ENCODE measurements around the gene CHD9.
"Not testable (repeated sequence)": the region's sequence is repeated elsewhere in the genome, so short reads cannot be mapped to it uniquely, and the experiment has no call there.

CHD9 gene

DNA sequence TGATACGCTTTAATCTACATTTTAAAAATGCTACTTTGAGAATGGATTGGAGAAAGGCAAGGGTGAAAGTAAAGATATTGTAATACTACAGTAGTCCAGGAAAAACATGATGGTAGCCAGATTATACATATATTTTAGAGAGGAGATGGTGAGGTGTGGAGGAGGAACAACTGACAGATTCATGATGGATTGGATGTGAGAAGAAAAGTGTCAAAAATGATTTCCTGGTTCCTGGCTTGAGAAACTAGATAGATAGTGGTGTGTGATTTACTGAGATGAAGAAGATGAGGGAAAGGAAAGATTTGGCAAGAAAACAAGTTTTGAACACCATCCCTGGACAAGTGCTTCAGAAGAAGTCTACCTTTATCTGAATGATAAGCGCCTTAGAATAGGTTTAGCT lies 80.5 kb downstream of the CHD9 start:
- DNase-seq: no peak

DNA sequence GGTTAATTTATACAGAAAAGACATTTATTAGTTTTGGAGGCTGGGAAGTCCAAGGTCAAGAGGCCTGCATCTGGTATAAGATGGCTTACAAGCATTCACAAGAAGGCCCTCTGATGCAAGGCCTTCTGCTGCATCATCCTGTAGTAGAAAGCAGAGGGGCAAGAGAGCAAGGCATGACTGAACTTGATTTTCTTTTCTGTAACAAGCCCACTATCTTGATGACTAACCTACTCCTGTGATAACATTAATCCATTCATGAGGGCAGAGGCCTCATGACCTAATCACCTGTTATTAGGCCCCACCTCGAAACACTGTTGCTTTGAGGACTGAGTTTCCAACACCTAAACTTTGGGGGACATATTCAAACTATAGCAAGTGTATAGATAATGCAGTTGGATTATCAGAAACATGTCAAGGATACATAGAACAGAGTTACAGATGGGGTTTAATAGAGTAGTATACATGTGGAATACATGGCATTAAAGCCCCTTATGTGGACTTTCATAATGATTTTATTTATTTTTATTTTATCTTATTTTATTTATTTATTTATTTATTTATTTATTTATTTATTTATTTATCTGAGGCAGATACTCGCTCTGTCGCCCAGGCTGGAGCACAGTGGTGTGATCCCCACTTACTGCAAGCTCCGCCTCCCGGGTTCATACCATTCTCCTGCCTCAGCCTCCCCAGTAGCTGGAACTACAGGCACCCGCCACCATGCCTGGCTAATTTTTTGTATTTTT lies 88.2 kb downstream of the CHD9 start:
- DNase-seq: no peak

DNA sequence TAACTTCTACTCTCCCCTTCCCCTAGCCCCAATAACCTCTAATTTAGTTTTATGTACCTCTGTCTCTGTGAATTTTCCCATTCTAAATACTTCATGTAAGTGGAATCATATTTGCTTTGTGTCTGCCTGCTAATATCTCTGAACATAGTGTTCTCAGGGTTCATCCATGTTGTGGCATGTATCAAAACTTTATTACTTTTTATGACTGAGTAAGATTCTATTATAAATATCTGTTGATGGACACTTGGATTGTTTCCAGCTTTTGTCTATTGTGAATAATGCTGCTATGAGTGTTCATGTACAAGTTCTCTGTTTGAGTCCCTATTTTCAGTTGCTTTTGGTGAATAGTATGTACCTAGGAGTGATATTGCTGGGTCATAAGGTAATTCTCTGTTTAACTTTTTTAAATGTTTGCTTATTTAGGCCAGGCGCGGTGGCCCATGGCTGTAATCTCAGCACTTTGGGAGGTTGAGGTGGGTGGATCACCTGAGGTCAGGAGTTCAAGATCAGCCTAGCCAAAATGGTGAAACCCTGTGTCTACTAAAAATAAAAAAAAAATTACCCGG lies 92.8 kb downstream of the CHD9 start:
- no peak for DNase-seq

DNA sequence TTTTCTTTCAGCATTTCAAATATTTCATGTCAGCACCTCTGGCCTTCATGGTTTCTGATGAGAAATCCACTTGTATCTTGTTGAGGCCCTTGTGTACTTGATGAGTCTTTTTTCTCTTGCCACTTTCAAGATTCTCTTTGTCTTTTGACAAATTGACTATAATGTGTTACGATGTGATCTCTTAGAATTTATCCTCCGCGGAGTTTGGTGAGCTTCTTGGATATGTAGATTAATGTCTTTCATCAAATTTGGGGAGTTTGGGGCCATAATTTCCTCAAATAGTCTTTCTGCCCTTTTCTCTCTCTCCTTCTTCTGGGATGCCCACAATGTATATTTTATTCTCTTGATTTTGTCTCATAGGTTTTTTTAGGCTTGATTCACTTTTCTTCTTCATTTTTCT lies 96.0 kb downstream of the CHD9 start:
- DNase-seq: no peak

DNA sequence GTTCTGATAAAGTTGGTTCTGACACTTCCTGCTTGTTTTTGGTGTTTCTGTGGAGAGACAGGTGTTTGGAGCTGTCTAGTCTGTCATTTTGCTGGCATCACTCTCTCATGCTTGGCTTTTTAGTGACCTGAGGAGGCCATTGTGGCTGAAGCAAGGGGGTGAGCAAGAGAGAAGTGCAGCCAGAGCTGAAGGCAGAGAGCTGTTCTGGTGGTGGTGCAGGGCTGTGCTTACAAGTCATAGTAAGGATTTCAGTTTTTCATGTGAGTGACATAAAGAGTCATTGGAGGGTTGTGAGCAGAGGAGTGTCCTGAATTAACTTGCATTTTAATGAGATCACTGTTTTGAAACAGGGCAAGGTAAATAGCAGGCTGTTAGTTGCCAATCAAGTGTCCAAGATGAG lies 97.5 kb downstream of the CHD9 start:
- DNase-seq: no peak

DNA sequence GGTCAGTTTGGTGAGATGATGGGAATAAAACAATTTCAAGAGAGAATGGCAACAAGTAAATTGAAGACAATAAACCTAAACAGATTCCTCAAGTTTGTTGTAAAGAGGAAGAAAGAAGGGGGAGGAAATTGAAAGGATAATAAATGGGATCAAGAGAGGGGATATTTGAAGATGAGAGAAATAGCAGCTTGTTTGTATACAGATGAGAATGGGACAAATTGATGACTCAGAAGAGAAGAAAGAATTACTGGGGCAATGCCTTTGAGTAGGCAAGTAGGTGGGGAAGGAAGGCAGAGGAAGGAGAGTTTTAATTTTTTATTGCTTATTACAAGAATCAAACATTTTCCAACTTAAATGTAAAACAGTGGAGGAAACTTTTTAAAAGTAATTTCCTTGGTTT lies 98.3 kb downstream of the CHD9 start:
- no peak for DNase-seq

DNA sequence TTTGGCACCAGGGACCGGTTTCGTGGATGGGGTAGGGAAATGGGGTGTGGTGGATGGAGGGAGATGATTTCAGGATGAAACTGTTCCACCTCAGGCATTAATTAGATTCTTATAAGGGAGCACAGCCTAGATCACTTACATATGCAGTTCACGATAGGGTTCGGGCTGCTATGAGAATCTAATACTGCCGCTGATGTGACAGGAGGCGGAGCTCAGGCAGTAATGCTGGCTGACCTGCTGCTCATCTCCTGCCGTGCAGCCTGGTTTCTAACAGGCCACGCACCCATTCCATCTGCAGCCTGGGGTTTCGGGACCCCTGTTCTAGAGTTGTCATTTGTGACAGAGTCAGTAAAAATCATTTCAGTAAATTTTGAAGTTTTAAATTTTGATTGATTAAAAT lies 99.7 kb downstream of the CHD9 start:
- DNase-seq: no peak

DNA sequence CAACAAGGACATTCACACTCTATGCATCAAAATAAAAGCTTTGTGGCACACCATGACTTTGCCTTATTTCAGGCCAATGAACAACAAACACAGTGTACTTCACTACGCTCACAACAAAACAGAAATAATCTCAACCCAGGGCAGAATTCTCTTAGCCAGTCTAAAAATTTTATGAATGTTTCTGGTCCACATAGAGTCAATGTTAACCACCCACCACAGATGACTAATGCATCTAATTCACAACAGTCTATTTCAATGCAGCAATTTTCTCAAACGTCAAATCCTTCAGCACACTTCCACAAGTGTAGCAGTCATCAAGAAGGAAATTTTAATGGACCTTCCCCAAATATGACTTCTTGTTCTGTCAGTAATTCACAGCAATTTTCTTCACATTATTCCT lies 101.7 kb downstream of the CHD9 start:
- no peak for DNase-seq

DNA sequence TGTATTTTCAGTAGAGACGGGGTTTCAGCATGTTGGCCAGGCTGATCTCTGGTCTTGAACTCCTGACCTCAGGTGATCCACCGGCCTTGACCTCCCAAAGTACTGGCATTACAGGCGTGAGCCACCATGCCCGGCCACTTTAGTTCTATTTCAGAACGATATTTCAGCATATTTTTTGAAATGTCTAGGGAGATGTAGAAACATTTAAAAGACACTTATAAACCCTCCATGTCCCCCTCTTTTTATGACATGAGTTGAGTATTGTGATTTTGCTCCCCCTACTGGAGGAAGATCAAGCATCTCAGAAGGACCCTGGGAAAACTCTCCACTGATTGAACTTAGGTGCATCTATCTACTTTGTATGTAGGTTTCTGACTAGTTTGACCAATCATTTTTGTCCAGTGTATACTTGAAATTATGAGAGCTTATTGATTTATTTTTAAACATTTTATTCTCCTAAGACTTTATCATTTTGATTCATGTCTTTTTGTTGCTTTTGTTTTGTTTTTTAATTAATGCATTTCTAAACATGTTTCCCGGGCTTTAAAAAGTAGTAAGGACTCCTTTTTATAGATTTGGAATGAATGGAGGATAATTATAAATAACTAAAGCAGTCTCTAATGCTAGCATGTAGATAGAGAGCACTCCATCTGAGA lies 105.1 kb downstream of the CHD9 start:
- DNase-seq: no peak

DNA sequence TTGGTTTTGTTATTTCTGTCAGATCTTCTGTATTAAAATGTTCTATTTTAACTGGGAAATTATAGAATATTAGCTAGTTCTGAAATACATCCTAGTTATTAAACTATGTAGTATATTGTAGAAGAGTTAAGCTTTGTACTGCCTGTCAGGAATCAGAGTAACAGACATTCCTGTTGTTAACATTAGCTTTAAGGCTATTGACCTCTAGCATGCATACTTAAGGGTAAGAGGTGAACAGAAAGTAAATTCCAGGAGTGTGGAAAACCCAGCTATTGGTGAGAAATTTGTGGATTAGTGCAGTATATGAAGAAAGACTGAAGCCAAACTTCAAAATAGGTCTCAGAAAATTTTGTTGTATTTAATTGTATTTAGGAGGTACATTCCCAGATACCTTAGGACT lies 111.3 kb downstream of the CHD9 start:
- no peak for DNase-seq

DNA sequence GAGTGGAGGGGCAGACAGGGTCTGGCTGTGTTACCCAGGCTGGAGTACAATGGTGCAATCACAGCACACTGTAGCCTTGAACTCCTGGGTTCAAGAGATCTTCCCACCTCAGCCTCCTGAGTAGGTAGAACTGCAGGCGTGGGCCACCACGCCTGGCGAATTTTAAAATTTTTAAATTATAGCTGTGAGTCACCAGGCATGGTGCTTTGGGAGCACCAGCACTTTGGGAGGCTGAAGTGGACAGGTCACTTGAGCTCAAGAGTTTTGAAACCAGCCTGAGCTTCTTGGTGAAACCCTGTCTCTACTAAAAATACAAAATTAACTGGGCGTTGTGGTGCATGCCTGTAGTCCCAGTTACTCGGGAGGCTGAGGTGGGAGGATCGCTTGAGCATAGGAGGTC lies 114.0 kb downstream of the CHD9 start:
- DNase-seq: no peak

DNA sequence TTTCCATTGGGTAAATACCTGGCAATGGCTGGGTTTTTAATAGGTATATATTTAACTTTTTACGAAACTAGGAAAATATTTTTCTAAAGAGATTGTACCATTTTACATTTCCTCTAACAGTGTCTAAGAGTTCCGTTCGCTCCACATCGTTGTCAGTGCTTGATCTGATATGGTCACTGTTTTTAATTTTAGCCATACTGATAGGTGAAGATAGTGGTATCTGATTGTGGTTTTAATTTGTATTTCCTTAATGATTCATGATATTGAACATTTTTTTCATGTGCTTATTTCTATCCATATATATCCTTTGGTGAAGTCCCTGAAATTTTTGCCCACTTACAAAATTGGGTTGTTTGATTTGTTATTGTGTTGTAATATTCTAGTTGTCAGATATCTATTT lies 117.7 kb downstream of the CHD9 start:
- no peak for DNase-seq

DNA sequence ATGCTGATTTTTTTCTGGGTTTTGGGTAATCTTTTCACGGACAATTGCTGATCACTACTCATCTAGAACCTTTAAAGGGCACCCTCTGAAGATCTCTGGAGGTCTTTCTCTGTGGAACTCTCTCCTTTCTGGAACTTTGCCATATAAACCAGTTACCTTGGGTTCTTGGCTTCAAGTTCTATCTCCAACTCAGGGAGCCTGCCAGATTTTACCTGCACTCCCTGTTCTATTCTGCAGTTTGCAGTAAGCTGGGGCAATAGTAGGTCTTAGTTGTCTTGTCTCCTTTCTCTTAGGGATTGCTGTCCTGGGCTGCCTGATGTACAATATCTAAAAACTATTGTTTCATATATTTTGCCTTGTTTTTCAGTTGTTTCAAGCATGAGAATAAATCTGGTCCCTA lies 120.3 kb downstream of the CHD9 start:
- DNase-seq: no peak

DNA sequence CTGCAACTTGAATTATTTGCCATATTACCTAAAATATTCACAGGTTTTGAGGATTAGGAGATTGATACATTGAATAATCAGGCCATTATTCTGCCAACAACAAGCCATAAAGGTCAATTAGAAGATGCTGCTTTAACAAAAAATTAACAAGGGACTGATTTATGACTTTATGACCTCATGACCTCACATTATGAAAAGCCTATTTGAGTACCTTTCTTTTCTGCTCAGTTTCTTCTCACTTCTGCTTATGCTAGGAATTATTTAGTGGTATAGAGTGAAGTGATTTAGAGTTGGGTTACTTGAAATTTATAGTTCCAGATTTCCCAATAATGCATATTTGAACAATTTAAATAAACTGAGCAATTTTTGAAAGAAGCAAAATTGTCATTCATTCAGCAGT lies 121.6 kb downstream of the CHD9 start:
- no peak for DNase-seq

DNA sequence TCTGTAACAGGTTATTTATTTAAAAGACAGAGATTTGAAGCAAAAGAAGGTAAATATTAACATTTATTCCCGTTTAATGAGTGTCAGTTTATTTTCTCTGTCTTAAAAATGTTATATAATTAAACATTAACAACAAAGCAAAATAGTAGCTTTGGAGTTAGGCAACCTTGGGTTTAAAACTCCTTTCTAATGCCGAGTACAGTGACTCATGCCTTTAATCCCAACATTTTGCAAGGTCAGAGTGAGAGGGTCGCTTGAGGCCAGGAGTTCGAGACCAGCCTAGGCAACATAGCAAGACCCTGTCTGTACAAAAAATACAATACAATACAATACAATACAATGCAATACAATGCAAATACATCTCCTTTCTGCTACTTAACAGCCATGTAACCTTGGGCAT lies 128.7 kb downstream of the CHD9 start:
- DNase-seq: no peak

DNA sequence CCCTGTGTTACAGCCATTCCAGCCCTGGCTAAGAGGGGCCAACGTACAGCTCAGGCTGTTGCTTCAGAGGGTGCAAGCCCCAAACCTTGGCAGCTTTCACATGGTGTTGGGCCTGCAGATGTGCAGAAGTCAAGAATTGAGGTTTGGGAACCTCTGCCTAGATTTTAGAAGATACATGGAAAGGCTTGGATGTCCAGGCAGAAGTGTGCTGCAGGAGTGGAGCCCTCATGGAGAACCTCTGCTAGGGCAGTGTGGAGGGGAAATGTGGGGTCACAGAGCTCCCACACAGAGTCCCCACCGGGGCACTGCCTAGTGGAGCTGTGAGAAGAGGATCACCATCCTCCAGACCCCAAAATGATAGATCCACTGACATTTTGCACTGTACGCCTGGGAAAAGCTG lies 130.9 kb downstream of the CHD9 start:
- not testable (repeated sequence) for DNase-seq

DNA sequence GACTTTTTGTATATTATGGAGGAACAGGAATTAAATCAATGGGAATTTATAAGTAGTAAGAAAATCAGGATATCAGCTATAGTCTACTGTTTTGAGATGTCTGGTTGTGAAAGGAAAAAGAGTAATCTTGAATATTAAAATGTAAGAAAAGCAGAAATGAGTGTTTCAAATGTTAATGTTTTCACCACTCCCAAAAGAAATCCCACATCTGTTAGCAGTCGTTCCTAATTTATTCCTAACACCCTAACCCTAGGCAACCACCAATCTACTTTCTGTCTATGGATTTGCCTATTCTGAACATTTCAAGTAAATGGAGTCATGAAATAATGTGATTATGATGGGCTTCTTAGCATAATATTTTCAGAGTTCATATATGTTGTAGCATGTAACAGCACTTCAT lies 133.0 kb downstream of the CHD9 start:
- no peak for DNase-seq

DNA sequence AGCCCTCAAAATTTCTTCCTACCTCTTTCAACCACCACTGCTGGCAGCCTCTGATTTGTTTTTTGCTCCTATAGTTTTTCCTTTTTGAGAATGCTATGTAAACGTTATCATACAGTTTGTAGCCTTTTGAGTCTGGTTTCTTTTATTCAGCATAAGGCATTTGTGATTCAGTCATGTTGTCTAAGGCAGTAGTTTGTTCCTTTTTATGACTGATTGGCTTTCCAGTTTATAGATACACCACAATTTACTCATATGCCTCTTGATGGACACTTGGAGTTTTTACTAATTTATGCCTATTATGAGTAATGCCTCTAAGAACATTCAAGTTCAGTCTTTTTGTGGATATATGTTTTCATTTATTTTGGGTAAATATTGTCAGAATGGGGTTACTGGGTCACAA lies 136.6 kb downstream of the CHD9 start:
- DNase-seq: no peak

DNA sequence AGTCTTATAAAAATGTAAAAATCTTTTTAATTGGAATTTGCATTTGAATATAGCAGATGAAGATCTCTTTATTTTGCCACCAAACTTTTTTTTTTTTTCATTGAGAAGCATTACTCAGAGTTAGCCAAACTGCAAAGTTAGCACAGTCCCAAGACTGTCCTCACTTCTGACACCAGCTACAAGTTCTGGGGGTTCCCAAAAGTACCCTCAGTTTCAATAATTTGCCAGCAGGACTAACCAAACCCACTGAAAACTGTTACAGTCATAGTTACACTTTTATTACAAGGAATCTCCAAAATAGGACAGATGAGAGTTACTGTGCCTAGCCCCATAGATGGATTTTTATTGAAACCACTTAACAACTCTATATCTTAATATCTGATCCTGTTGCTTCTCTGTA lies 144.1 kb downstream of the CHD9 start:
- DNase-seq: no peak

DNA sequence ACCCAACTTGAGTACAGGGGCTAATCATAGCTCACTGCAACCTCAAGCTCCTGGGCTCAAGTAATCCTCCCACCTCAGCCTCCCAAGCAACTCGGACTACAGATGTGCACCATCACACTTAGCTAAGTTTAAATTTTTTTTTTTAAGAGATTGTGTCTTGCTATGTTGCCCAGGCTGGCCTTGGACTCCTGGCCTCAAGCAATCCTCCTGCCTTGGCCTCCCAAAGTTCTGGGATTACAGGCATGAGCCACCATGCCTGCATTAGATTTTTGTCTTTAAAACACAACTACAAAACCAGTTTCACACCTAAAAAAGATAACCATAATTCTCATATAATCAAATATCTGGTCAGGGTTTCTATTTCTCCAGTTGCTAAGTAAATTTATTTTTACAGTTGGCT lies 147.1 kb downstream of the CHD9 start:
- no peak for DNase-seq

DNA sequence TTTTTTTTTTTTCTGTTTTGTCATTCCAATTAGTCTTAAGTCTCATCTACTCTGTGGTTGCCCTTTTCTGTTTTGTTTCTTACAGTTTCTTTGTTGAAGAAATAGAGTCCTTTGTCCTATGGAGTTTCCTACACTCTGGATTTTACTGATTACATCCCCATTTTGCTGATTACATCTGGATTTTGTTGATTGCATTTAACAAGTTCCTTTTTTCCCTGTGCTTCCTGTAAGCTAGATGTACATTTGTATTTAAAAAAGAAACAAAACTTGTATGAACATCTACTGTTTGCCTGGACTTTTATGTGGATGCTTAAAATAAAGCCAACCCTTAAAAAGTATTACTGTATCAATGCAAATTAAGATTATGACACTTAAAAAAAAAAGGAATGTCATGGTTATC lies 147.6 kb downstream of the CHD9 start:
- no peak for DNase-seq

DNA sequence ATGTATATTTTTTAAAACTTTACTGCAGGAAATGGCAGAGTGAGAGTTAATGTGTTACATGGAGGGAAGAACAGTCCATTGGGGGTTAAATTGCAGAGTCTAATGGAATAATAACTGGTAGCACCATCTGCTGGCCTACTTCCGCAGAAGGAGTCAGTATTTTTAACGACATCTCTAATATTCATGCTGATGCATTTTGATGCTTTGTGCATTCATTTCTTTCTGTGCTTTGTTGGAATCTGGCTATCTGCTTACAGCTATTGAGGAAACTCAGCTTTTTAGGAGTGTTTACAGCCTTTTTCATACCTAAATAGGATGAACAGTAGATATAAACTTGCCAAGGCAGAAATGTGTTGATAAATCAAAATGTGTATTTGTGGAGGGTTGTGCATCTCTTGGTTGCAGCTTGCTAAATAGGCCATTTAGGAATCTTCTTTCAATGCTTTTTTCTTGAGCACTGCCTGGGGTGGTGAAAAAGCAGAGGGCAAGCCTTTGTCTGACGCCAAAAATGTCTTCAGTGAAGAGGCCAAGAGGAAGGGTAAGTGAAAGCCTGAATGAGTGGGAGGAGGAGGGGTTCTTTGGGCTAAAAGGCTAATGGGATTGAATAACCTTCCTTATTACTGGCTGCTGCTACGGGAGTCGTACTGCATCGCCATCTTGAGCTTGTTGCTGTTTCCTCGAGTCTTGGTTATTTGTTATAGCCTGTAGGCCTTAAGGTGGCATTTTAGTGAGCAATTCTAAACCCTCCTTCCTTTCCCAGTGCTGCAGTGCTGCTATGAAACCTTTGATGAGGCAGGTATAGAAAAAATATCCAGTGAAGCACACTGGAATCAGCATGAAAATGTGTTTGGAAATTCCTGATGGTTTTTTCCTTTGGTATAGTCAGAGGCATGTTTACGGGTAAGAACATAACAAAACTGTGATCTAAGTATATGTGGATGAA lies 153.3 kb downstream of the CHD9 start:
- peak; percentile 90 for DNase-seq

DNA sequence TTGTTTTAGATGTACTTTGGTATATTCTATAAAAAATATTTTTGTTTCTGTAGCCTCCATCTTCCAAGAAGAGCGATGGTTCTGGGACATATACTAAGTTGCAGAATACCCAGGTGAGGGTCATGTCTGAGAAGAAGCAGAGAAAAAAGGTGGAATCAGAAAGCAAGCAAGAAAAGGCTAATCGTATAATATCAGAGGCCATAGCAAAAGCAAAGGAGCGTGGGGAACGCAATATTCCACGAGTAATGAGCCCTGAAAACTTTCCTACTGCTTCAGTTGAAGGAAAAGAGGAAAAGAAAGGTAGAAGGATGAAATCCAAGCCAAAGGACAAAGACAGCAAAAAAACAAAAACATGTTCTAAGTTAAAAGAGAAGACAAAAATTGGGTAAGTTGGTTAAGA lies 154.6 kb downstream of the CHD9 start:
- no peak for DNase-seq

DNA sequence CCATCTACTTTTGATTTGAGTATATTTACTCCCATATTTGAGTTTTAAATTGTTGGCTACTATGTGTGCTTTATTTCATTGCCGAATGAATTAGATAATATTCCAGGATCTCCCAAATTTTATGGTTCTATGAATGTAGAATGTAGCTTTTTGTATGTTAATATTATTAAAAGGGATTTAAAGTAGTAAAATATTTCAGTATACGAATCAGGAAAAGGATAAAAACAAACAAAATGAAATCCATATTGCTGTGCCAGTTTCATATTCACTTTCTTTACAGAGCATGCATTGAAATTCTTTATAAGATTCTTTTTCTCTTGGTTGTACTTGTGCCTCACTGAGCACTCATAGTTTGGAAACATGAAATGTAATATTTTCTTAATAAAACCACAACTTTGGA lies 155.1 kb downstream of the CHD9 start:
- no peak for DNase-seq

Measured in KG1 (cell line).